Posterior vena cava (tissue), 2 donors: Measurements from ENCODE around the gene LRRC9. TPM values are rescaled to one million over a fixed set of nuclear protein-coding genes. Genes with fewer than 3 reads are reported as not detected.

Experiments
- DNase-seq: peaks from one replicate; pipeline ENCODE4 v3.0.0-alpha.2; 2020; ENCODE audit warnings: low spot score
- intact Hi-C, 2 donors: fragments of 100-400 bp; cut with DNase I; formaldehyde crosslinking; loops; one replicate each; pipeline versions ENCODE4 v1.14.1 to v1.14.2; 2022 to 2023
- long read RNA-seq, 2 donors: library from polyadenylated mRNA; unstranded; transcript quantifications; one replicate each; pipeline ENCODE4 v2.0.0, GENCODE V29; 2020 to 2021
- total RNA-seq, 2 donors: library from RNA; stranded (reverse); fragmentation: NEBNext Ultra II Directional; extraction: Animal tissue kit (Norgen Biotek cat#: 25700); gene quantifications; one replicate each; pipeline ENCODE4 v1.2.1, GENCODE V29; 2021
- donor health status: DM: yes; HTN: yes; CAD: no.
- donor health status: DM: yes; HTN: yes; CAD: no.

LRRC9 gene
- total RNA-seq, result not detected
- long read RNA-seq, donor 1, partial matches to known transcripts, result 0 of 1 reads
- long read RNA-seq, donor 1, other reads (novel, unspliced or antisense), result 1 of 1 reads
- long read RNA-seq, donor 2, result 0 reads

- DNase-seq, result peak; percentile 82
- intact Hi-C loops, result no loop called here
Observed at GRCh38 chr14:59919570-59920377, at the start of gene LRRC9. Gene LRRC9, plus strand, starts transcription at chr14:59920144.

- peak; percentile 89 for DNase-seq
Observed at GRCh38 chr14:59870277-59871165, 49.4 kb upstream of the LRRC9 start, which contains the start of gene RTN1. Gene RTN1, minus strand, starts transcription at chr14:59870776. Its CDS starts 146 bp downstream, at chr14:59870630.

GRCh38 chr14:59871166-59871495 lies 48.8 kb upstream of the LRRC9 start:
- intact Hi-C loops, result no loop called here
- no peak for DNase-seq

More at GRCh38 chr14:59870277-59871165, 49.4 kb upstream of the LRRC9 start, which contains the start of gene RTN1:
- intact Hi-C loops, result no loop called here

- intact Hi-C loops, result no loop called here
- DNase-seq, result no peak
Observed at GRCh38 chr14:59882957-59883356, 37.0 kb upstream of the LRRC9 start.

- no peak for DNase-seq
- intact Hi-C loops, result no loop called here
Observed at GRCh38 chr14:59890676-59891075, 29.3 kb upstream of the LRRC9 start.

GRCh38 chr14:59895721-59896120 lies 24.2 kb upstream of the LRRC9 start:
- intact Hi-C loops, result no loop called here
- no peak for DNase-seq

GRCh38 chr14:59897757-59898383 lies 22.1 kb upstream of the LRRC9 start:
- intact Hi-C loops, result no loop called here
- no peak for DNase-seq

GRCh38 chr14:59900556-59900955 lies 19.4 kb upstream of the LRRC9 start:
- intact Hi-C loops, result no loop called here
- no peak for DNase-seq

GRCh38 chr14:59904184-59904583 lies 15.8 kb upstream of the LRRC9 start:
- DNase-seq, result no peak
- intact Hi-C loops, result no loop called here

- intact Hi-C loops, result no loop called here
Observed at GRCh38 chr14:59905188-59905587, 14.8 kb upstream of the LRRC9 start.

GRCh38 chr14:59912443-59912842 lies 7.5 kb upstream of the LRRC9 start:
- intact Hi-C loops, result no loop called here

More at GRCh38 chr14:59905188-59905587, 14.8 kb upstream of the LRRC9 start:
- DNase-seq, result no peak

GRCh38 chr14:59913187-59913586 lies 6.8 kb upstream of the LRRC9 start:
- DNase-seq, result no peak
- intact Hi-C loops, result no loop called here

More at GRCh38 chr14:59912443-59912842, 7.5 kb upstream of the LRRC9 start:
- DNase-seq, result no peak

GRCh38 chr14:59918824-59919569 lies 947 bp upstream of the LRRC9 start:
- intact Hi-C loops, result no loop called here
- DNase-seq, result no peak

- intact Hi-C loops, result no loop called here
- DNase-seq, result no peak
Observed at GRCh38 chr14:59920378-59920683, 387 bp downstream of the LRRC9 start.

- no peak for DNase-seq
- intact Hi-C loops, result no loop called here
Observed at GRCh38 chr14:59925797-59926196, 5.9 kb downstream of the LRRC9 start.

GRCh38 chr14:59926534-59926933 lies 6.6 kb downstream of the LRRC9 start:
- DNase-seq, result no peak
- intact Hi-C loops, result no loop called here

- intact Hi-C loops, result no loop called here
- no peak for DNase-seq
Observed at GRCh38 chr14:59931237-59931636, 11.3 kb downstream of the LRRC9 start.

- no peak for DNase-seq
- intact Hi-C loops, result no loop called here
Observed at GRCh38 chr14:59936145-59936544, 16.2 kb downstream of the LRRC9 start.

GRCh38 chr14:59939828-59940227 lies 19.9 kb downstream of the LRRC9 start:
- intact Hi-C loops, result no loop called here
- DNase-seq, result no peak
